OCI-LY1 (cell line): ENCODE data around the gene ARHGEF25.

ENCODE experiments used
- H2AFZ ChIP-seq: fragments of 200-600 bp; sonication (generic), shearing (Covaris generic); 2 replicates; pipeline ENCODE4 v1.6.0; 2014; ENCODE audit warnings: antibody characterized with exemption, mild to moderate bottlenecking, low read length
- H3F3A ChIP-seq: fragments of 200-600 bp; sonication (generic), shearing (Covaris generic); 2 replicates; pipeline ENCODE4 v1.6.0; 2014; ENCODE audit warnings: mild to moderate bottlenecking, antibody characterized with exemption, low read length, moderate library complexity; ENCODE audit not compliant: insufficient read depth
- H3K27ac ChIP-seq: fragments of 200-600 bp; sonication (generic); 2 replicates; pipeline ENCODE4 v1.5.1; 2014; ENCODE audit warnings: low read length, mixed run types, mild to moderate bottlenecking, low read depth; ENCODE audit not compliant: poor library complexity, severe bottlenecking
- H3K27me3 ChIP-seq: fragments of 200-600 bp; sonication (generic); 2 replicates; pipeline ENCODE4 v1.6.0; 2014; ENCODE audit warnings: antibody characterized with exemption, mild to moderate bottlenecking, low read length, moderate library complexity; ENCODE audit not compliant: insufficient read depth
- H3K36me3 ChIP-seq: fragments of 200-600 bp; sonication (generic); 2 replicates; pipeline ENCODE4 v1.6.1; 2014; ENCODE audit warnings: mild to moderate bottlenecking, antibody characterized with exemption, low read length, moderate library complexity, mixed read lengths; ENCODE audit not compliant: insufficient read depth
- H3K4me1 ChIP-seq: fragments of 200-600 bp; sonication (generic); 2 replicates; pipeline ENCODE4 v1.5.1; 2014; ENCODE audit warnings: mild to moderate bottlenecking, low read length, moderate library complexity; ENCODE audit not compliant: insufficient read depth, severe bottlenecking
- H3K4me2 ChIP-seq: fragments of 200-600 bp; sonication (generic), shearing (Covaris generic); 2 replicates; pipeline ENCODE4 v1.6.1; 2014; ENCODE audit warnings: low read length
- H3K4me3 ChIP-seq: fragments of 200-600 bp; sonication (generic); 2 replicates; pipeline ENCODE4 v1.5.1; 2014; ENCODE audit warnings: low read length, low read depth, mild to moderate bottlenecking, mixed read lengths; ENCODE audit not compliant: poor library complexity, severe bottlenecking
- H3K79me2 ChIP-seq: fragments of 200-600 bp; shearing (Covaris generic); 2 replicates; pipeline ENCODE4 v1.6.1; 2016; ENCODE audit warnings: mixed run types, low read length, mixed read lengths; ENCODE audit not compliant: insufficient read depth
- H3K9ac ChIP-seq: fragments of 200-600 bp; sonication (generic), shearing (Covaris generic); 2 replicates; pipeline ENCODE4 v1.6.1; 2014; ENCODE audit warnings: mild to moderate bottlenecking, low read length, mixed read lengths
- H3K9me2 ChIP-seq: fragments of 200-600 bp; sonication (generic), shearing (Covaris generic); 2 replicates; pipeline ENCODE4 v1.6.1; 2014; ENCODE audit warnings: low read depth, mild to moderate bottlenecking, low read length, mixed read lengths
- H3K9me3 ChIP-seq: fragments of 200-600 bp; shearing (Covaris generic); 2 replicates; pipeline ENCODE4 v1.6.1; 2014; ENCODE audit warnings: low read length, mixed read lengths
- H4K20me1 ChIP-seq: fragments of 200-600 bp; sonication (generic), shearing (Covaris generic); 2 replicates; pipeline ENCODE4 v1.6.0; 2016; ENCODE audit warnings: mild to moderate bottlenecking, low read length; ENCODE audit not compliant: insufficient read depth
- CTCF ChIP-seq: fragments of 200-600 bp; sonication (generic), shearing (Covaris generic); IDR thresholded peaks from 2 replicates; pipeline ENCODE4 v1.5.1; 2017; ENCODE audit warnings: mild to moderate bottlenecking, antibody characterized with exemption, low read length, moderate library complexity, mixed read lengths
- EZH2 ChIP-seq: fragments of 200-600 bp; sonication (generic), shearing (Covaris generic); IDR thresholded peaks from 2 replicates; pipeline ENCODE4 v1.8.0; 2017; ENCODE audit warnings: borderline replicate concordance, mixed run types, mild to moderate bottlenecking, antibody characterized with exemption, low read length, moderate library complexity, mixed read lengths

The ARHGEF25 gene

DNA sequence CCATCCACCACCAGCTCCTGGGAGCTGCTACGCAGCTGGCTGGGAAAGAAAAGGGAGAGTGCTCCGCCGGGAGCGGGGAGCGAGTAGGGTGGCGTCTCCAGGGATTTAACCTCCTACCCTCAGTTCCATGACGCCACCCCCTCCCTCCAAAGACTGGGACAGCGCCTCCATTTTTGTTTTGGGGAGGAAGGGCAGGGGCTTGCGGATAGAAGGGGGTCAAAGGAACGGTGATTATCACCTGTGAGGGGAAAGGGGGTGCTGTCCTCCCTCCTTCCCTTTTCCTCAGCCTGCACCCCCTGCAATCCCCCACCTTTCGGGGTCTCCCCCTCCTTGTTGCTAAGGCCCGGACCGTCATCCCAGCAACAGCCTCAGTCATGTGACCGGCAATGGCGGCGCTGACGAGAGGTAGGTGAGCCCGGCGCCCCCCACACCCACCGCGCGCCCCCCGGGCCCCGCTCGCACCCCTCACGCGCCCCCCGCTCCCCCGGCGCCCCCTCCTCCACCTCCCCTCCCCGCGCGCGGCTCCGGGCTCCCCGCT, 6.7 kb upstream of the ARHGEF25 start, which contains the start of gene DTX3:
TSS of gene DTX3 (plus strand) at position 371 of the 538 bp plus-strand sequence. CDS start 1,694 bp downstream, outside the sequence.
- Histone ChIP-seq H3K79me2 (no peaks in the 10 kb centered on the region), H2AFZ (0 out of 2 replicates have a peak within 1 kb of the TSS, but pooled peaks have one; percentile 19), H3K9ac (peak within 1 kb of the TSS; percentile 72), H3F3A (no peaks in the 10 kb centered on the region), H3K36me3 (peaks cover 19% of the 10 kb centered on the region; the same call in 1 of the 2 replicates), H3K4me1 (peaks cover 16% of the 10 kb centered on the region), H3K4me2 (peak within 1 kb of the TSS; percentile 94), H3K4me3 (peak within 1 kb of the TSS; percentile 70), H4K20me1 (no peaks in the 10 kb centered on the region), H3K27ac (no peak within 1 kb of the TSS), H3K27me3 (no peaks in the 10 kb centered on the region), H3K9me3 (no peaks in the 10 kb centered on the region), H3K9me2 (no peaks in the 10 kb centered on the region)
- TF ChIP-seq EZH2 = no peak
- no peak for TF ChIP-seq CTCF

DNA sequence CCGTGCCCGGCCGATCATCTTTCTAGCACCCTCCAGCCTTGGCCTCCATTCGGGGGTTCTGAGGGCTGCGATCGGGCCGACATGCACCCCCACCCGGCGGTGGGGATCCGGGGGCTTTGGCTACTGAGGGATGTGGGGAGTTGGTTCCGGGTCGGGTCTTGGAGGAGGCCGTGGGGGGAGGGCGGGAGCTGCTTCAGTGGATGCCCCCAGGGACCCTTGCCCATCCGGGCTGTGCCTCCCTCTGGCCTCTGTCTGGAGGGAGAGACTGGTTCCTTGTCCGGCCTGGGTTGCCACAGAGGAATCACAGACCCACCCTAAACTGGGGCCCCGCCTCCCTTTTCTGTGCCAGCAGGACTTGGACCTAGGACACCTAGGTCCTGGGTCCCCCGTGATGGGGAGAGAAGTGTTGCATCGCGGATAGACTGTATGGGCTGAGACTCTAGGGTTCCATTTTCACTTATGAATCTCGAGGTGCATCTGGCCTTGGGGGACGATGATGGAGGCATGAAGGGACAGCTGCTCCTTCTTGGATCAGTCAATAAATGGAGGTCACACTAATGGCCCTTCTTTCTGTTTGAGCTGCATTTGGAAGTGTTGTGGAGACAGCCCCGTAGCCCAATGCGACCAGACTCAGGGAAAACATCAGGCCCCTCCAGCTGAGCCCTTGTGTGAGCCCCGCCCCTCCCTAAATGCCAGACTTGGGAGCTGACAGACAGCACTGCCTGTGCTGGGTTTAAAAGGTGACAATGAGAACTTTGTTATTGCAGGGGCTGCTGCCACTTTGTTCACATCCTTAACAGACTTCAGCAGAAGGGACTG, 6.0 kb upstream of the ARHGEF25 start:
- Histone ChIP-seq H3K9ac (peak overlapping the region; percentile 72), H3K4me3 (peak overlapping the region; percentile 70), H2AFZ (no peak overlapping the region), H3K9me2 (no peaks in the 10 kb centered on the region), H4K20me1 (no peaks in the 10 kb centered on the region), H3K4me1 (peaks cover 16% of the 10 kb centered on the region), H3F3A (no peaks in the 10 kb centered on the region), H3K36me3 (peaks cover 14% of the 10 kb centered on the region; the same call in 1 of the 2 replicates), H3K4me2 (peak overlapping the region; percentile 94), H3K27ac (no peak overlapping the region), H3K79me2 (no peaks in the 10 kb centered on the region), H3K27me3 (no peaks in the 10 kb centered on the region), H3K9me3 (no peaks in the 10 kb centered on the region)
- no peak for TF ChIP-seq CTCF
- no peak for TF ChIP-seq EZH2

DNA sequence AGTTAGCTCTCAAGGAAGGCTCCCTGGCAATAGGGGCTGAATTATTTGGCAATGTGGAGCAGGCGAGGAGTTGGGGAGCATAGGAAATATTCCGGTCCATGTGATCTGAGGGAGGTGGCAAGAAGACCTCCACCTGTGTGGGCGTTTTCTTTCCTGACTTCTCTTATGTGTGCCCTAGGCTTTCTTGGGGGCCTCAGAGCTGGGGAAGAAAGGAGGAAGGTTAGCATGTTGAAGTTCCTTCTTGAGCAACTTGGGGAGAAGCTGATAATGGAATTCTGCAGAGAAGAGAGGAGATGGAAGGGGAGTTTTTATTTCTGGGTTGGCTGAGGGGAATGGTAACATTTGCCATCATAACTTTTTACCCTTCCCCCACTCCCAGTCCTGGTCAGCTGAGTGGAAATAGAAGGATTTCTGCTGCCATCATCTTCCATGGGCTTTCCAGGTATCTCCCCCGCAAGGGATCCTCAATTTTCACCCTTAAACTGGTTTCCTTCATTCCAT, 5.4 kb upstream of the ARHGEF25 start:
- H3K9me2 ChIP-seq = no peaks in the 10 kb centered on the region
- no peaks in the 10 kb centered on the region for H3F3A ChIP-seq
- H3K4me1 ChIP-seq = peaks cover 16% of the 10 kb centered on the region
- no peaks in the 10 kb centered on the region for H3K79me2 ChIP-seq
- TF ChIP-seq CTCF (no peak), EZH2 (no peak)
- H3K4me2 ChIP-seq = peak overlapping the region; percentile 94
- H3K9ac ChIP-seq = no peak overlapping the region; the same call in 1 of the 2 replicates
- H3K36me3 ChIP-seq = peaks cover 14% of the 10 kb centered on the region; the same call in 1 of the 2 replicates
- no peak overlapping the region for H3K27ac ChIP-seq
- H2AFZ ChIP-seq = no peak overlapping the region
- no peaks in the 10 kb centered on the region for H3K27me3 ChIP-seq
- no peaks in the 10 kb centered on the region for H3K9me3 ChIP-seq
- no peaks in the 10 kb centered on the region for H4K20me1 ChIP-seq
- peak overlapping the region; percentile 70 for H3K4me3 ChIP-seq
